ENCODE results near the gene SV2C.

SV2C gene

GRCh38 chr5:76106149-76106548 is 23.0 kb downstream of the SV2C start:
- DNase-seq = no peak

DNA sequence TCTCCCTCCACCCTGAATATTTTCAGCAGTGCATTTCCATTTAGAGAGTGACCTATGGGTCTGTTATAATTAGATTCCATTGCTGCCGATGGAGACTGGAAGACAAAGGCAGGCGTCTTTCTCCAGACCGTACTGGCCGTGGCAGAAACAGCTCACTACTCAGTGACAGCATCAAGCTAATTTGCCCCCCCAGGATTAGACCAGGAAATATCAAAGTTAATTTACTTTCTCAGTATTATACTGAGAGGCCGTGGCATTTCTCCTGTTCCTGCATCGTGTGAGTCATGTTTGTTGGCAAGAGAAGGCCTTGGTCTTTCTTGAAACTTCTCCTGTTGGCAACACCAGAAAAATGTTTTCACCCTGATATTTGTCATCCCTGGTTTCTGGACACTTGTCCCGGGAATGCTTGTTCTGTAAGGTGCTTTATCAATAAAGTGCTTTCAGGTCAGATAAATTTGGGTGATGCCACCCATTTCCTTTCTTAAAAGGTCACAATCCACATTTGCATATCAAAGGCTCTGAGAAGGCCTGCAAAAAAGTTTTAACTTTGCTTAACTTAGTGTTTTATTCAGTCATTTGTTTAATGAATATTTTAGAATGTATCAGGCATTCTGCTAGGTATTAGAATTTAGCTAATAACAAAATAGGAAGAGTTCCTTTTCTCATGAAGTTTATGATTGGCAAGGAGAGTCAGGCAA is 28.4 kb downstream of the SV2C start:
- DNase-seq = no peak

GRCh38 chr5:76113103-76113502 is 29.9 kb downstream of the SV2C start:
- no peak for DNase-seq

- no peak for DNase-seq
Measured at GRCh38 chr5:76114179-76114851, 31.1 kb downstream of the SV2C start.

GRCh38 chr5:76125346-76125745 is 42.2 kb downstream of the SV2C start:
- no peak for DNase-seq

DNA sequence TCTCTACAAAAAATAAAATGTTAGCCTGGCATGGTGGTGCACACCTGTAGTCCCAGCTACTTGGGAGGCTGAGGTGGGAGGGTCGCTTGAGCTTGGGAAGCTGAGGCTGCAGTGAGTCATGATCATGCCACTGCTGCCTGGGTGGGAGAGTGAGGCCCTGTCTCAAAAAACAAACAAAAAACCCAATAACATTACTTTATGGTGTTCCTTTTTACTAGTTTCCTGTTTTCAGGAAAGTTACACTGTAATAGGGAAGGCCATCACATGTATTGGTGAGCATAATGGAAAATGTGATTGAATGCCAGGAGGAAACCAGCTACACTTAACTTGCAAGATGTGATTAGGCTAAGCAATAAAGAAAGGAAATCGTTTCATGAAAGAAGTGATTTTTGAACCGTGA is 42.7 kb downstream of the SV2C start:
- DNase-seq = no peak

DNA sequence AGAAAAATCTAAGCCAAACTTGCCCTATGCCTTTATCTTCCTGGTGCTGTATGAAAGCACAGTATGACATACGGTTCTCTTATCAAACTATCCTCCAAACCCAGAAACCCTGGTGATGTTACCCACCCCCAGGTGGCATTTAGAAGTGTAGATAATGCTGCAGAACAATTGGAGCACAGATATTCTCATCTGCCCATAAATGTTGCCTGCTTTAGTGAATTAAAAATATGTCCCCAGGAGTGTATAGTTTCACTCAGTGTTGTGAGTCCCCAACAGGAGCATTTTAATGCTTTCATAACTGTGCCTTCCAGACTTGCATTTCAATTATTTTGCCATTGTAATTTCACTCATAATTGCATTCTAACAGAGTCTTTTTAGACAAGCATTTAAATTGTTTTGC is 50.8 kb downstream of the SV2C start:
- no peak for DNase-seq

DNA sequence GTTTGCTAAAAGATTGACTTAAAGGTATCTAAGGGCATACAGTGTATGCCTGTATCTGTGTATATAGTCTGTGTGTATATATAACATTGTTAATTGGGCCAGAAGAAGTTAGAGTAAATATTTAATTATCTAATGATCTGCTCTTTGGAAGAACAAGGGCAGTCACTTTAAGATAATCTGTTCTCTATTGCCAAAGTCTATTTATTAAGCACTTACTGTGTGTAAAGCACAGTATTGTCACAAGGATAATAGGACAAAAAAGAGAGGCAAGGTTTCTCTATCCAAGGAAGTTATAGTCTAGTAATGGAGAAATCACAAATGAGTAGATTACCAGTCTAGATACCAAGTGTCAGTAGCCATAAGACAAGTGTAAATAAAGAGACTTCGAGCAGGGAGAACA is 51.5 kb downstream of the SV2C start:
- no peak for DNase-seq

- DNase-seq = no peak
Measured at GRCh38 chr5:76137887-76138542, 54.8 kb downstream of the SV2C start.

GRCh38 chr5:76143884-76144283 is 60.7 kb downstream of the SV2C start:
- DNase-seq = no peak

DNA sequence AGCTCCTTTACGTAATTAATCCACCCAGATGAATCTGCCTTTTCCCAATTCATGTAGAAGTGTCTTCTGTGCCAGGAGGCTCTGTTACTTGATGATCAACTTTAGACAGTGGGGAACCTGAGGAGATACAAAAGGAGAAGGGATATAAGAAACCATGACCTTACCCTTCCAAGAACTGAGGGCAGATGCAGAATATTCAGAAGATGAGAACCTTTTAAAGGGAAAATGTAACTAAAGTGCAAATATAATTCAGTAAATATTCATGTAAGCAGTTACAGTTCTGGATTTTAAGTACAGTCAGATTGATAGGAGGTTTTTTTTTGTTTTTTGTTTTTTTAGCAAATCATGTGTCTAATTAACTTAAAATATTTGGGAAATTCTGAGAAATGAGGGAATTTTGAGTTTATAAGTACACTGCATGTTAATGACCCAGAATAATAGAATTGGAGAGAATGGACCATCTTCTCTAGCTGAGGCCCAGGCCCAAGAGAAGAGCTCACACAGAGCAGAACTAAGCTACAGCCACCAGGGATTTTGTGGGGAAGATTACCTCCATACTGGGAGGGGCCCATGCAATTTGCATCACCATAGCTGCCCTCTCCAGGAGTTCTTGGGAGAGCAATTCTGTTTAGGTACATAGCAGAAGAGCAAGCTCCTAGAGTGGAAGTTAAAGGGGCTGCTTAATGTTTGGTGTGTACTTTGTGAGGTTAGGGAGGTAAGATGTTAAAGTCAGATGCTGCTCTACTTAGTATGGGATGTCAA is 61.5 kb downstream of the SV2C start:
- no peak for DNase-seq

DNA sequence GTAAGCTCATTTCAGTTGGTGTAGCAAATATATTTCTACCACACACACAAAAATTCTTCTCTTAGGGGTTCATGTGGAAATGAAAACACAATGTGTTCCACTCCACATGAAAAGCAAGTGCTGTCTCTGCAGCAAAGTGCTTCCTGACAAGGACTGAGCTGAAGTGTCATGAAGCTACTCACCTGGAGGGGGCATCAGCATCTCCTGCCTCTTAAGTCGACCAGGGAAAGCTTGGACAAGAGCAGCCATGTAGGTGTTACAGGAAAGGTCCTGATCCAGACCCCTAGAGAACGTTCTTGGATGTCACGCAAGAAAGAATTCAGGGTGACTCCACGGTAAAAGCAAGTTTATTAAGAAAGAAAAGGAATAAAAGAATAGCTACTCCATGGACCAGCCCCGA is 62.8 kb downstream of the SV2C start:
- DNase-seq = no peak

DNA sequence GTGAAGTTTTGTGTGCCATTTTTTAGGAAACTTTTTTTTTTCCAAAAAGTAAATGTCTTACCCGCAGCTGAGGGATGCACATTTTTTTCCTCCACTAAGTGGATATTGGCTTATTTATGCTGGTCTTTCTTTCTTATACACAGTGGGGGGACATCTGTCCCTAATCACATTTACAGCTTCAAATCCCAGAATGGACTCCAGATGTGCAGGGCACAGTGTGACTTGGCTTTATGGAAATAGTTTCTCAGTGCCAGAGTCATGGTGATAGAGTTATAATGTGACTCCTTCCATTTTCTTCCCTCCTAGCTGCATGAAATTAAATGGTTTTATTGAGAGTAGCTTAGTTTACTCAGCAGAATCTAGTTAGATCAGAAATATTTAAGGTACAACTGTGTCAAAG is 66.5 kb downstream of the SV2C start:
- DNase-seq = no peak

GRCh38 chr5:76152161-76152560 is 69.0 kb downstream of the SV2C start:
- no peak for DNase-seq

- DNase-seq = no peak
Measured at GRCh38 chr5:76152700-76153099, 69.5 kb downstream of the SV2C start.

GRCh38 chr5:76153271-76153670 is 70.1 kb downstream of the SV2C start:
- DNase-seq = no peak

GRCh38 chr5:76154009-76154690 is 71.0 kb downstream of the SV2C start:
- DNase-seq = no peak

DNA sequence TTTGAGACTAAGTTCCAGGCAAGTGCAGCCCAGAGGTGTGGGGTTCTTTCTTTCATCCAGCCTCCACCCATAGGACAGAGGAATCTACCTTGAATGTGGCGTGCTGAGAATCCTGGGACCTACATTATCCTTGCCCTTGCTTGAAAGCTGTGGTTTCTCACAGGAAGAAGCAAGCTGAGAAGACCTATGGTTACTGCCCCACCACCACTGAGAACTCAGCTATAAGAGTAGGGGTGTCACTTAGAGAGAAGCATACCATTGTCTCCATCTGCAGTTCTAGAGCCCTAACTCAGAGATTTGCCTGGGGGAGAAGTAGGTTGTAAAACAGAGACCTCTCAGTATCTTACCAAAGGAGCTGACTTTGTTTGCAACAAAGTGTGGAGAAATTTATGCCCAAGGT is 72.4 kb downstream of the SV2C start:
- DNase-seq = no peak

DNA sequence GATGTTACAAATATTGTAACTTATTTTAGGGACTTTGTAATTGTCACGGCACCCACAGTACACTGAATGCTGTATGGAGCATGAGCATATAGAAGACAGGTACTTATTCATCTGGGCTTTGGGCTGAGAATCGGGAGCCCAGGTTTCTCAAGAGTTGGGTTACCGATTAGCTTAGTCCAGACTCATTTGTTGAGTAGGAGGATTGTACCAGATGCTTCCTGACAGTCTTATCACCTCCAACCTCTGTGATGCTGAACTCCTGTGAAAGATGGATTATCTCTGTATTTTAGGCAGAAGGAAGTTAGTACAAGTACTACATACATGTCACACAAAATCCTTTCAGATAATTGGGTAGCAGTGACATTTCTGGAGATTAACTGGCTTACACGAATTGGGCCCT is 79.2 kb downstream of the SV2C start:
- no peak for DNase-seq

DNA sequence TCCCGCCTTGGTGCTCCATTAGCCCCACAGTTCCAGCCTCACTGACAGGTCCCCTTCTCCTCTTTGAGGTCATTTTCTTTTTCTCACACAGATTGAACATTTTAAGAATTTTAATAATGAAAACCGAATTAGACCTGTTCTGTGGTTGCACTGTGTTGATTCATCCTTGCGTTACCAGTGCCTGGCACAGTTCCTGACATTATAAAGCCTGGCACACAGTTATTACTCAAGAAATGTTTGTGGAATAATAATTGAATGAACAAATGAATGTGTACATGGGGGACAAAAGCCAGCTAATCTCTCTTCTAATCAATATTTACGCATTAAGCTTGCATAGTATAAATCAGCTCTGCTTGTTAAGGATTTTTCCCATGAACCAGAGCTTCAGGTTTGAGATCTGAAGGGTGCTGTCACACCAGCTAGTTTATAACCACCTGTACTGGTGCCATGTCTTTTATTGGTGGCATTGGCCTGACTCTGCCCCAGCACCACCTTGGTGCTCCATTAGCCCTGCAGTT is 80.0 kb downstream of the SV2C start:
- DNase-seq = no peak

GRCh38 chr5:76165029-76165428 is 81.8 kb downstream of the SV2C start:
- DNase-seq = no peak

DNA sequence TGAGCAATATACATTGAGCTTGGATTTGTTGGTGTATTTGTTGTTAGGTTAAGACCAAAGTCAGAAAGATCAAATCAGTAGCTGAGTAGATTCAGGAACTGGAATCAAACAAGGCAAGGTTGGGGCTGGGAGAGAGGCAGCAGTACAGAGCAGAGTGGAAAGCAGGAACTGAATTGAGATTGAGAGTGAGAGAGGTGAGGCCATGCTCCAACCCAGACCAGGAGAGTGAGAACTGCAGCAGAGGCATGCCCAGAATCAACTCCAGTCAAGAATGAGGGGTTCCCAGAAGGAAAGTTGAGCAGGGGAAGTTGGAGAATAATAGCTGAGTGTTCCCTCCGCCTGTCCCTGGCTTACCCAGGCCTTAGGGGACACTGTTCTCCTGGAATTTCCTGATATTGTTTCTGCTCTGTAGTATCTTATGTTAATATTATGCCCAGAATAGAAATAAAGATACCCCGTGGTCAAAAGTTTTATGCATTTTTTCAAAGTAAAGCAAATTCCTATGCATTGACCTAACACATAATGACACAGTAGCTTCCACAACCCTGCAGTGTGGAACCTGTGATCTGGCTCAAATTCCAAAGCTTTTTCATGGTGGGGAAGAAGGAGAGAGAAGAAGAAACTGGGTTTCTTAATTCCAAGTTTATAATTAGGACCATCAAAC is 82.7 kb downstream of the SV2C start:
- DNase-seq = no peak

All from NCI-H526 treated with DMSO at 0.1 percent for 48 hours (cell line).